HEK293 (cell line): Measurements from ENCODE around the gene NCAPD3.

ENCODE experiments used
- CTCF ChIA-PET: fragments of 350-600 bp; formaldehyde crosslinking; extraction: SDS; loops from one replicate; lab custom pipeline; 2021; ENCODE audit warnings: antibody characterized with exemption; lab: Yijun Ruan, JAX
- POLR2A ChIA-PET: fragments of 300-600 bp; formaldehyde crosslinking; extraction: SDS; loops from one replicate; lab custom pipeline; 2020; ENCODE audit warnings: antibody characterized with exemption, inconsistent platforms; lab: Yijun Ruan, JAX
- H3K27ac ChIP-seq: fragments of 200-500 bp; sonication (Bioruptor generic); 2 replicates; pipeline ENCODE4 v1.5.1; 2014; ENCODE audit warnings: low read depth, low read length, control low read depth, inconsistent platforms; ENCODE audit errors: extremely low read depth
- H3K36me3 ChIP-seq, 2 experiments: fragments of 200-500 bp in 1 of 2; sonication (Bioruptor generic) in 1 of 2; 1 replicate in 1 of 2; 2 replicates in 1 of 2; pipeline ENCODE4 v1.5.1; 2014 to 2017; ENCODE audit warnings: inconsistent platforms in 2 of 2, low read length in 2 of 2; ENCODE audit not compliant: control insufficient read depth in 2 of 2, insufficient read depth in 1 of 2
- H3K4me1 ChIP-seq: fragments of 200-500 bp; sonication (Bioruptor generic); 2 replicates; pipeline ENCODE4 v1.5.1; 2014; ENCODE audit warnings: mild to moderate bottlenecking, low read length, inconsistent platforms; ENCODE audit not compliant: control insufficient read depth, insufficient read depth
- H3K4me3 ChIP-seq: 2 replicates; pipeline ENCODE4 v1.5.1; 2011; ENCODE audit warnings: low read depth, mild to moderate bottlenecking, control low read depth, low read length, moderate library complexity
- H3K9me3 ChIP-seq: fragments of 200-500 bp; sonication (Bioruptor generic); 2 replicates; pipeline ENCODE4 v1.5.1; 2014; ENCODE audit warnings: low read depth, low read length, inconsistent platforms; ENCODE audit not compliant: control insufficient read depth, insufficient read depth
- KLF8 ChIP-seq: fragments of 450-650 bp; formaldehyde crosslinking; IDR thresholded peaks from 2 replicates; pipeline ENCODE4 v1.5.1; 2016; ENCODE audit warnings: missing biosample characterization, missing genetic modification characterization
- MYNN ChIP-seq: fragments of 450-650 bp; formaldehyde crosslinking; IDR thresholded peaks from 2 replicates; pipeline ENCODE4 v1.5.1; 2016; ENCODE audit warnings: missing biosample characterization, missing genetic modification characterization, borderline replicate concordance
- PBX3 ChIP-seq: sonication (generic); formaldehyde crosslinking; IDR thresholded peaks from 2 replicates; pipeline ENCODE4 v1.8.1; 2022; ENCODE audit warnings: mild to moderate bottlenecking, moderate library complexity, missing genetic modification reagents
- SCRT1 ChIP-seq: fragments of 450-650 bp; formaldehyde crosslinking; IDR thresholded peaks from 2 replicates; pipeline ENCODE4 v1.5.1; 2016; ENCODE audit warnings: missing biosample characterization, missing genetic modification characterization, borderline replicate concordance
- SP2 ChIP-seq: fragments of 450-650 bp; formaldehyde crosslinking; IDR thresholded peaks from 2 replicates; pipeline ENCODE4 v1.5.1; 2016; ENCODE audit warnings: missing biosample characterization, missing genetic modification characterization
- SP3 ChIP-seq: fragments of 450-650 bp; formaldehyde crosslinking; IDR thresholded peaks from 2 replicates; pipeline ENCODE4 v1.5.1; 2016; ENCODE audit warnings: missing biosample characterization, missing genetic modification characterization
- ZBTB7A ChIP-seq: fragments of 450-650 bp; formaldehyde crosslinking; IDR thresholded peaks from 2 replicates; pipeline ENCODE4 v1.5.1; 2016; ENCODE audit warnings: low read depth, missing biosample characterization, missing genetic modification characterization
- ZBTB8A ChIP-seq: fragments of 450-650 bp; formaldehyde crosslinking; IDR thresholded peaks from 2 replicates; pipeline ENCODE4 v1.5.1; 2016; ENCODE audit warnings: missing biosample characterization, missing genetic modification characterization
- ZNF157 ChIP-seq: fragments of 450-650 bp; formaldehyde crosslinking; IDR thresholded peaks from 2 replicates; pipeline ENCODE4 v1.5.1; 2016; ENCODE audit warnings: missing biosample characterization, missing genetic modification characterization
- ZNF292 ChIP-seq: fragments of 450-650 bp; formaldehyde crosslinking; IDR thresholded peaks from 2 replicates; pipeline ENCODE4 v1.5.1; 2016; ENCODE audit warnings: low read depth, missing biosample characterization, missing genetic modification characterization, borderline replicate concordance
- ZNF335 ChIP-seq: fragments of 450-650 bp; formaldehyde crosslinking; conservative IDR thresholded peaks from 2 replicates; pipeline ENCODE4 v1.5.1; 2016; ENCODE audit warnings: missing biosample characterization, missing genetic modification characterization
- ZNF560 ChIP-seq: fragments of 450-650 bp; formaldehyde crosslinking; IDR thresholded peaks from 2 replicates; pipeline ENCODE4 v1.5.1; 2017; ENCODE audit warnings: missing biosample characterization, missing genetic modification characterization, borderline replicate concordance
- ZNF837 ChIP-seq: fragments of 450-650 bp; formaldehyde crosslinking; IDR thresholded peaks from 2 replicates; pipeline ENCODE4 v1.5.1; 2016; ENCODE audit warnings: missing biosample characterization, missing genetic modification characterization
- TF ChIP-seq, protein P1 (sequence below): fragments of 450-650 bp; formaldehyde crosslinking; IDR thresholded peaks from 2 replicates; pipeline ENCODE4 v1.5.1; 2016; ENCODE audit warnings: missing biosample characterization, missing genetic modification characterization
- TF ChIP-seq, protein P2 (sequence below): fragments of 450-650 bp; formaldehyde crosslinking; IDR thresholded peaks from 2 replicates; pipeline ENCODE4 v1.5.1; 2016; ENCODE audit warnings: missing biosample characterization, missing genetic modification characterization
- TF ChIP-seq, protein P3 (sequence below): fragments of 450-650 bp; formaldehyde crosslinking; IDR thresholded peaks from 2 replicates; pipeline ENCODE4 v1.5.1; 2016; ENCODE audit warnings: missing biosample characterization, missing genetic modification characterization
- TF ChIP-seq, protein P4 (sequence below): fragments of 450-650 bp; formaldehyde crosslinking; IDR thresholded peaks from 2 replicates; pipeline ENCODE4 v1.5.1; 2017; ENCODE audit warnings: missing biosample characterization, missing genetic modification characterization

Gene NCAPD3

DNA sequence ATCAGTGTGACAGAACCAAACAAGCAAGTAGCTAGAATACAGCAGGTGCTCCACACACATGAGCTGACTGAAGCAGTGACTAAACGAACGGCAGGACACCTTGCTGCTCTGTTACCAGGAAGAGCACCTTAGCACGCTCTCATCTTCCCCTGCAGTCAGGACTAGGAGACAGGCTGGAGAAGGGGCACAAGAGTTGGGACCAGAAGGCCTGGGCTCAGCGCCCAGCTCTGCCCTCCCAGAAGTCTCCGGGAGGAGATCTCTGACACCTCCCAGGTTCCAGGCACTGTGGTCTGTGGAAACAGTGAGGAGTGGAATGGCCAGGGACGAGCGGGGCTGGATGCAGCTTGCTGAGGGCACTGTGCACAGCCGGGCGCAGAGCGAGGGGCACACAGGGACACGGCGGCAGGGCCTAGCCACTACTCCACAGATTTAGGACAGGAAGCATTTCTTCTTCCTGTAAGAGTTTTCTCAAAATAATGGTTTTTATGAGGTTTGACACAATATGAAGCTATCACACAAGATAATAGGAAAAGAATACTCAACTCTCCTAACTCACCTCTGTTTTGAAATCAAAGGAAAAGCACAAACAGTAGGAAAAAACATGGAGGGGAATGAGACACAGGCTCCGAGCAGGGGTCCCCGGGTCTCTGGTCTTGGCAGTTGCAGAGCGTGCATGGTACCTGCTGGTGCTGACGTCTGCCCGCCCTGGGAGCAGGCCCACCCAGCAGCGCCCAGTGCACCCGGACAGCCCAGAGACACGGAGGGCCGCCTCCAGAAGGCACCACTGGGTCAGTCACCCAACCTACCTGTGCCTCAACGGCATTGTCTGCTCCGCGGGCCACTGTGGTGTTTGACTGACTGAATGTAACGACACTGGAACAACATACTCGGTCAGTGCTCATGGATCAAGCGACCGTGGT is 67.6 kb downstream of the NCAPD3 start:
- Histone ChIP-seq H3K4me3 (no peak overlapping the region), H3K9me3 (no peaks in the 10 kb centered on the region), H3K36me3 (peaks cover 13 to 98% of the 10 kb centered on the region in 2 experiments; a peak in 2 of 3 replicates), H3K4me1 (no peaks in the 10 kb centered on the region), H3K27ac (no peak overlapping the region)
- no peak for TF ChIP-seq ZBTB8A (tag by site-specific recombination)
- no peak for TF ChIP-seq ZNF837
- no peak for TF ChIP-seq SP2 (tag by site-specific recombination)
- TF ChIP-seq ZNF335: no peak
- no peak for TF ChIP-seq ZNF292
- no peak for TF ChIP-seq ZBTB7A (tag by site-specific recombination)
- no peak for TF ChIP-seq MYNN (tag by site-specific recombination)
- TF ChIP-seq KLF8 (tag by site-specific recombination): no peak
- TF ChIP-seq, protein P1, sequence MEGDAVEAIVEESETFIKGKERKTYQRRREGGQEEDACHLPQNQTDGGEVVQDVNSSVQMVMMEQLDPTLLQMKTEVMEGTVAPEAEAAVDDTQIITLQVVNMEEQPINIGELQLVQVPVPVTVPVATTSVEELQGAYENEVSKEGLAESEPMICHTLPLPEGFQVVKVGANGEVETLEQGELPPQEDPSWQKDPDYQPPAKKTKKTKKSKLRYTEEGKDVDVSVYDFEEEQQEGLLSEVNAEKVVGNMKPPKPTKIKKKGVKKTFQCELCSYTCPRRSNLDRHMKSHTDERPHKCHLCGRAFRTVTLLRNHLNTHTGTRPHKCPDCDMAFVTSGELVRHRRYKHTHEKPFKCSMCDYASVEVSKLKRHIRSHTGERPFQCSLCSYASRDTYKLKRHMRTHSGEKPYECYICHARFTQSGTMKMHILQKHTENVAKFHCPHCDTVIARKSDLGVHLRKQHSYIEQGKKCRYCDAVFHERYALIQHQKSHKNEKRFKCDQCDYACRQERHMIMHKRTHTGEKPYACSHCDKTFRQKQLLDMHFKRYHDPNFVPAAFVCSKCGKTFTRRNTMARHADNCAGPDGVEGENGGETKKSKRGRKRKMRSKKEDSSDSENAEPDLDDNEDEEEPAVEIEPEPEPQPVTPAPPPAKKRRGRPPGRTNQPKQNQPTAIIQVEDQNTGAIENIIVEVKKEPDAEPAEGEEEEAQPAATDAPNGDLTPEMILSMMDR (tag by site-specific recombination): no peak
- ChIA-PET POLR2A (no interaction called here), CTCF (no interaction called here)

DNA sequence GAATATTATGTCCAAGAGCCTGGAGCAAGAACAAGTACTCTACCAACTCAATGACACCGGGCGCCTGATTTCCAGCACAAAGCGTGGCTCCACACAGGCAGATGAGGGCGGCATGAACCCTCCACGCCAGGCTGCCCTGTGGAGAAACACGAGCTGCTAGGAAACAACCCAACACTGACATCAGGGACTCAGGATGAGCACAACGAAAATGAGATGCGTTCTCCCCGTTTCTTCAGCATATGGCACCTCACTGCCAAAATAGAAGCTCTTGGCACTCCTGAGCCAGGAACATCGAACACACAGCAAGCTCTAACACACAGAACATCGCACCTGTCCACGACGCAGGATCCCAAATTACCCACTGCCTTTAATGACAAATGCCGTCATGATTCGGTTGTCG is 68.3 kb downstream of the NCAPD3 start:
- ChIA-PET POLR2A (no interaction called here), CTCF (interaction anchor here (0.6 to 0.7 kb wide), 2 partner anchors 104 to 166 kb away, joined by 3 to 6 read pairs; no protein-coding TSS in a partner anchor)
- peaks cover 7 to 98% of the 10 kb centered on the region in 2 experiments; a peak in 2 of 3 replicates for H3K36me3 ChIP-seq
- TF ChIP-seq PBX3 (CRISPR knock-in tag): no peak
- TF ChIP-seq SP3 (tag by site-specific recombination): no peak
- no peak for TF ChIP-seq ZNF157 (tag by site-specific recombination)
- no peak for TF ChIP-seq ZNF560
- TF ChIP-seq, protein P2, sequence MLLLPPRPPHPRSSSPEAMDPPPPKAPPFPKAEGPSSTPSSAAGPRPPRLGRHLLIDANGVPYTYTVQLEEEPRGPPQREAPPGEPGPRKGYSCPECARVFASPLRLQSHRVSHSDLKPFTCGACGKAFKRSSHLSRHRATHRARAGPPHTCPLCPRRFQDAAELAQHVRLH (tag by site-specific recombination): no peak
- TF ChIP-seq, protein P3, sequence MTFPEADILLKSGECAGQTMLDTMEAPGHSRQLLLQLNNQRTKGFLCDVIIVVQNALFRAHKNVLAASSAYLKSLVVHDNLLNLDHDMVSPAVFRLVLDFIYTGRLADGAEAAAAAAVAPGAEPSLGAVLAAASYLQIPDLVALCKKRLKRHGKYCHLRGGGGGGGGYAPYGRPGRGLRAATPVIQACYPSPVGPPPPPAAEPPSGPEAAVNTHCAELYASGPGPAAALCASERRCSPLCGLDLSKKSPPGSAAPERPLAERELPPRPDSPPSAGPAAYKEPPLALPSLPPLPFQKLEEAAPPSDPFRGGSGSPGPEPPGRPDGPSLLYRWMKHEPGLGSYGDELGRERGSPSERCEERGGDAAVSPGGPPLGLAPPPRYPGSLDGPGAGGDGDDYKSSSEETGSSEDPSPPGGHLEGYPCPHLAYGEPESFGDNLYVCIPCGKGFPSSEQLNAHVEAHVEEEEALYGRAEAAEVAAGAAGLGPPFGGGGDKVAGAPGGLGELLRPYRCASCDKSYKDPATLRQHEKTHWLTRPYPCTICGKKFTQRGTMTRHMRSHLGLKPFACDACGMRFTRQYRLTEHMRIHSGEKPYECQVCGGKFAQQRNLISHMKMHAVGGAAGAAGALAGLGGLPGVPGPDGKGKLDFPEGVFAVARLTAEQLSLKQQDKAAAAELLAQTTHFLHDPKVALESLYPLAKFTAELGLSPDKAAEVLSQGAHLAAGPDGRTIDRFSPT (tag by site-specific recombination): no peak
- no peak for TF ChIP-seq SCRT1 (tag by site-specific recombination)
- TF ChIP-seq, protein P4, sequence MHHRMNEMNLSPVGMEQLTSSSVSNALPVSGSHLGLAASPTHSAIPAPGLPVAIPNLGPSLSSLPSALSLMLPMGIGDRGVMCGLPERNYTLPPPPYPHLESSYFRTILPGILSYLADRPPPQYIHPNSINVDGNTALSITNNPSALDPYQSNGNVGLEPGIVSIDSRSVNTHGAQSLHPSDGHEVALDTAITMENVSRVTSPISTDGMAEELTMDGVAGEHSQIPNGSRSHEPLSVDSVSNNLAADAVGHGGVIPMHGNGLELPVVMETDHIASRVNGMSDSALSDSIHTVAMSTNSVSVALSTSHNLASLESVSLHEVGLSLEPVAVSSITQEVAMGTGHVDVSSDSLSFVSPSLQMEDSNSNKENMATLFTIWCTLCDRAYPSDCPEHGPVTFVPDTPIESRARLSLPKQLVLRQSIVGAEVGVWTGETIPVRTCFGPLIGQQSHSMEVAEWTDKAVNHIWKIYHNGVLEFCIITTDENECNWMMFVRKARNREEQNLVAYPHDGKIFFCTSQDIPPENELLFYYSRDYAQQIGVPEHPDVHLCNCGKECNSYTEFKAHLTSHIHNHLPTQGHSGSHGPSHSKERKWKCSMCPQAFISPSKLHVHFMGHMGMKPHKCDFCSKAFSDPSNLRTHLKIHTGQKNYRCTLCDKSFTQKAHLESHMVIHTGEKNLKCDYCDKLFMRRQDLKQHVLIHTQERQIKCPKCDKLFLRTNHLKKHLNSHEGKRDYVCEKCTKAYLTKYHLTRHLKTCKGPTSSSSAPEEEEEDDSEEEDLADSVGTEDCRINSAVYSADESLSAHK (tag by site-specific recombination): no peak
- H3K9me3 ChIP-seq: no peaks in the 10 kb centered on the region
- no peak overlapping the region for H3K27ac ChIP-seq
- no peaks in the 10 kb centered on the region for H3K4me1 ChIP-seq
- no peak overlapping the region for H3K4me3 ChIP-seq
